Loucy (cell line): ENCODE results near the gene CDR2.

Experiments
- EZH2phosphoT487 ChIP-seq: fragments of 200-600 bp; IDR thresholded peaks from 2 replicates; pipeline ENCODE4 v1.6.1; 2018; ENCODE audit warnings: antibody characterized with exemption, mild to moderate bottlenecking, moderate library complexity, borderline replicate concordance
- TF ChIP-seq, protein P1 (sequence below): fragments of 200-600 bp; sonication (generic); conservative IDR thresholded peaks from 2 replicates; pipeline ENCODE4 v1.5.1; 2014; ENCODE audit warnings: mild to moderate bottlenecking, antibody characterized with exemption, low read length

GRCh38 chr16:22335668-22336246 lies 38.7 kb downstream of the CDR2 start:
- TF ChIP-seq, protein P1, sequence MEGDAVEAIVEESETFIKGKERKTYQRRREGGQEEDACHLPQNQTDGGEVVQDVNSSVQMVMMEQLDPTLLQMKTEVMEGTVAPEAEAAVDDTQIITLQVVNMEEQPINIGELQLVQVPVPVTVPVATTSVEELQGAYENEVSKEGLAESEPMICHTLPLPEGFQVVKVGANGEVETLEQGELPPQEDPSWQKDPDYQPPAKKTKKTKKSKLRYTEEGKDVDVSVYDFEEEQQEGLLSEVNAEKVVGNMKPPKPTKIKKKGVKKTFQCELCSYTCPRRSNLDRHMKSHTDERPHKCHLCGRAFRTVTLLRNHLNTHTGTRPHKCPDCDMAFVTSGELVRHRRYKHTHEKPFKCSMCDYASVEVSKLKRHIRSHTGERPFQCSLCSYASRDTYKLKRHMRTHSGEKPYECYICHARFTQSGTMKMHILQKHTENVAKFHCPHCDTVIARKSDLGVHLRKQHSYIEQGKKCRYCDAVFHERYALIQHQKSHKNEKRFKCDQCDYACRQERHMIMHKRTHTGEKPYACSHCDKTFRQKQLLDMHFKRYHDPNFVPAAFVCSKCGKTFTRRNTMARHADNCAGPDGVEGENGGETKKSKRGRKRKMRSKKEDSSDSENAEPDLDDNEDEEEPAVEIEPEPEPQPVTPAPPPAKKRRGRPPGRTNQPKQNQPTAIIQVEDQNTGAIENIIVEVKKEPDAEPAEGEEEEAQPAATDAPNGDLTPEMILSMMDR: no peak
- no peak for TF ChIP-seq EZH2phosphoT487
